IMR-90 (cell line): ENCODE data around the gene C3AR1. TPM values are rescaled to one million over a fixed set of nuclear protein-coding genes. Genes with fewer than 3 reads are reported as not detected.

Experiments used
- ATAC-seq: fragments of 200-7000 bp; cut with Tn5 transposase; 2 replicates; pipeline ENCODE4 v1.9.1; 2020; ENCODE audit warnings: low read depth, mild to moderate bottlenecking, moderate library complexity
- BruUV-seq: library from RNA; stranded (reverse); fragments of 400-500 nt; replicated peaks from 2 replicates; lab custom pipeline; 2021; lab: Mats Ljungman, UMichigan
- CTCF ChIA-PET: fragments of 300-600 bp; formaldehyde crosslinking; extraction: SDS; loops from one replicate; lab custom pipeline; 2021; ENCODE audit warnings: antibody characterized with exemption; lab: Yijun Ruan, JAX
- POLR2A ChIA-PET: fragments of 300-600 bp; sonication (Branson Sonifier 250); formaldehyde crosslinking; loops from one replicate; lab custom pipeline; 2022; ENCODE audit warnings: antibody characterized with exemption; ENCODE audit not compliant: unreplicated experiment; lab: Charles Lee
- DNase-seq: peaks from one replicate; pipeline ENCODE4 v3.0.0; 2013
- H2AFZ ChIP-seq: replicated peaks from 2 replicates; pipeline ENCODE3; 2013; ENCODE audit warnings: low read length, mild to moderate bottlenecking; ENCODE audit not compliant: poor library complexity
- H2AK5ac ChIP-seq: 2 replicates; pipeline ENCODE4 v1.6.1; 2013; ENCODE audit warnings: low read depth, low read length, inconsistent platforms
- H2AK9ac ChIP-seq: replicated peaks from 2 replicates; pipeline ENCODE3; 2013; ENCODE audit warnings: mild to moderate bottlenecking, low read depth, low read length, moderate library complexity; ENCODE audit not compliant: poor library complexity
- H2BK120ac ChIP-seq: 2 replicates; pipeline ENCODE4 v1.6.1; 2013; ENCODE audit warnings: low read depth, low read length, inconsistent platforms
- H2BK15ac ChIP-seq: 3 replicates; pipeline ENCODE4 v1.6.1; 2013; ENCODE audit warnings: low read depth, low read length, inconsistent platforms
- H2BK20ac ChIP-seq: 2 replicates; pipeline ENCODE4 v1.6.1; 2013; ENCODE audit warnings: low read depth, mild to moderate bottlenecking, inconsistent platforms, low read length, moderate library complexity
- H2BK5ac ChIP-seq: 2 replicates; pipeline ENCODE4 v1.6.1; 2013; ENCODE audit warnings: mild to moderate bottlenecking, low read depth, low read length, inconsistent platforms; ENCODE audit not compliant: poor library complexity, severe bottlenecking
- H3K14ac ChIP-seq: replicated peaks from 2 replicates; pipeline ENCODE4 v1.6.1; 2013; ENCODE audit warnings: low read depth, low read length, inconsistent platforms
- H3K18ac ChIP-seq: 2 replicates; pipeline ENCODE4 v1.6.1; 2013; ENCODE audit warnings: low read depth, low read length, control low read depth
- H3K23ac ChIP-seq: 2 replicates; pipeline ENCODE4 v1.6.1; 2013; ENCODE audit warnings: low read depth, low read length, inconsistent platforms
- H3K27ac ChIP-seq: 2 replicates; pipeline ENCODE4 v1.5.1; 2013; ENCODE audit warnings: mild to moderate bottlenecking, control low read depth, low read length; ENCODE audit not compliant: insufficient read depth
- H3K27me3 ChIP-seq: 2 replicates; pipeline ENCODE4 v1.6.1; 2013; ENCODE audit warnings: low read length; ENCODE audit not compliant: control insufficient read depth, insufficient read depth
- H3K36me3 ChIP-seq: 2 replicates; pipeline ENCODE4 v1.6.1; 2013; ENCODE audit warnings: low read length, mixed read lengths; ENCODE audit not compliant: control insufficient read depth, insufficient read depth
- H3K4ac ChIP-seq: 2 replicates; pipeline ENCODE4 v1.6.1; 2013; ENCODE audit warnings: low read depth, low read length, inconsistent platforms
- H3K4me1 ChIP-seq: 2 replicates; pipeline ENCODE4 v1.6.1; 2013; ENCODE audit warnings: low read length, mixed read lengths; ENCODE audit not compliant: control insufficient read depth, insufficient read depth
- H3K4me2 ChIP-seq: 2 replicates; pipeline ENCODE4 v1.6.1; 2013; ENCODE audit warnings: low read depth, mild to moderate bottlenecking, control low read depth, low read length, moderate library complexity
- H3K4me3 ChIP-seq: 2 replicates; pipeline ENCODE4 v1.5.1; 2013; ENCODE audit warnings: low read depth, mild to moderate bottlenecking, control low read depth, low read length, moderate library complexity; ENCODE audit not compliant: insufficient read depth
- H3K56ac ChIP-seq: 2 replicates; pipeline ENCODE4 v1.6.1; 2013; ENCODE audit warnings: low read length, inconsistent platforms; ENCODE audit not compliant: insufficient read depth; ENCODE audit errors: extremely low read depth
- H3K79me1 ChIP-seq, 2 experiments: 2 replicates each; pipeline ENCODE4 v1.6.1; 2013; ENCODE audit warnings: low read length in 2 of 2, inconsistent platforms in 1 of 2, low read depth in 1 of 2
- H3K9ac ChIP-seq: 2 replicates; pipeline ENCODE4 v1.6.1; 2013; ENCODE audit warnings: low read depth, low read length, control low read depth
- H3K9me1 ChIP-seq: 2 replicates; pipeline ENCODE4 v1.6.1; 2013; ENCODE audit warnings: low read length, inconsistent platforms; ENCODE audit not compliant: insufficient read depth
- H3K9me3 ChIP-seq: 2 replicates; pipeline ENCODE4 v1.6.1; 2013; ENCODE audit warnings: low read length; ENCODE audit not compliant: control insufficient read depth, insufficient read depth
- H4K20me1 ChIP-seq: 2 replicates; pipeline ENCODE4 v1.6.1; 2013; ENCODE audit warnings: low read length, inconsistent platforms; ENCODE audit not compliant: insufficient read depth
- H4K5ac ChIP-seq: 2 replicates; pipeline ENCODE4 v1.6.1; 2013; ENCODE audit warnings: mild to moderate bottlenecking, low read depth, low read length, control low read depth
- H4K8ac ChIP-seq, 2 experiments: 2 replicates each; pipeline ENCODE4 v1.6.1; 2013; ENCODE audit warnings: low read depth in 2 of 2, low read length in 2 of 2, control low read depth in 1 of 2, inconsistent platforms in 1 of 2
- H4K91ac ChIP-seq: 2 replicates; pipeline ENCODE4 v1.6.1; 2013; ENCODE audit warnings: low read depth, low read length, inconsistent platforms; ENCODE audit not compliant: insufficient read depth
- BHLHE40 ChIP-seq: fragments of 150-350 bp; IDR thresholded peaks from 2 replicates; pipeline ENCODE4 v1.6.1; 2016; ENCODE audit warnings: mild to moderate bottlenecking, low read depth, low read length
- FOS ChIP-seq: fragments of 150-350 bp; IDR thresholded peaks from 2 replicates; pipeline ENCODE4 v1.6.1; 2016; ENCODE audit warnings: low read depth, low read length
- MAFK ChIP-seq: IDR thresholded peaks from 2 replicates; pipeline ENCODE4 v1.6.1; 2012; ENCODE audit warnings: low read depth, low read length, improper control_type of control experiment
- MAZ ChIP-seq: IDR thresholded peaks from 2 replicates; pipeline ENCODE4 v1.6.1; 2012; ENCODE audit warnings: low read depth, mild to moderate bottlenecking, low read length, improper control_type of control experiment, moderate library complexity, borderline replicate concordance
- NFE2L2 ChIP-seq: fragments of 150-350 bp; IDR thresholded peaks from 2 replicates; pipeline ENCODE4 v1.6.1; 2016; ENCODE audit warnings: low read depth, mild to moderate bottlenecking, low read length
- POLR2A ChIP-seq: IDR thresholded peaks from 2 replicates; pipeline ENCODE4 v1.6.1; 2012; ENCODE audit warnings: mild to moderate bottlenecking, low read depth, low read length
- RCOR1 ChIP-seq: IDR thresholded peaks from 2 replicates; pipeline ENCODE4 v1.6.1; 2012; ENCODE audit warnings: mild to moderate bottlenecking, low read length, improper control_type of control experiment; ENCODE audit not compliant: insufficient replicate concordance
- SMC3 ChIP-seq: fragments of 150-350 bp; IDR thresholded peaks from 2 replicates; pipeline ENCODE4 v1.6.1; 2016; ENCODE audit warnings: low read depth, mild to moderate bottlenecking, antibody characterized with exemption, low read length, moderate library complexity
- WGBS, 2 experiments: methylation state at CpG; one replicate each; pipeline versions ENCODE4 v1.1.5 to v1.1.7; 2013; ENCODE audit warnings: missing lambda C conversion rate in 2 of 2; ENCODE audit not compliant: insufficient read length in 1 of 2; ENCODE audit errors: extremely low coverage in 2 of 2; 5-methylcytosine and 5-hydroxymethylcytosine counted together
- dilution Hi-C: fragments of 300-500 bp; cut with HindIII; formaldehyde crosslinking; loops from one replicate; pipeline ENCODE4 v1.14.3; 2018; ENCODE audit warnings: low sequenced_read_pairs; ENCODE audit not compliant: unreplicated experiment
- in situ Hi-C: fragments of 300-500 bp; cut with MboI; formaldehyde crosslinking; loops from 3 replicates; pipeline ENCODE4 v1.14.3; 2019; ENCODE audit warnings: low sequenced_read_pairs, inconsistent platforms, mixed read lengths
- intact Hi-C: fragments of 100-400 bp; cut with micrococcal nuclease; formaldehyde crosslinking; loops from 2 replicates; pipeline ENCODE4 v1.10.0; 2022
- polyA plus RNA-seq, 3 experiments: library from polyadenylated mRNA; depleted of rRNA; stranded (reverse); fragments of >200 nt; gene quantifications; 2 replicates each; pipeline ENCODE4 v1.2.3, GENCODE V29; 2012; ENCODE audit warnings: low replicate concordance in 1 of 3
- total RNA-seq: library from RNA; depleted of rRNA; stranded (reverse); fragments of >200 nt; gene quantifications from 2 replicates; pipeline ENCODE4 v1.2.3, GENCODE V29; 2012
- TF ChIP-seq, protein P1 (sequence below): fragments of 150-350 bp; IDR thresholded peaks from 2 replicates; pipeline ENCODE4 v1.6.1; 2016; ENCODE audit warnings: low read depth, mild to moderate bottlenecking, low read length, moderate library complexity, borderline replicate concordance

The C3AR1 gene
- total and polyA plus RNA-seq, 2 of the 4 experiments (the other 2 are of a cell fraction) = 0.31 to 0.36 TPM

DNA sequence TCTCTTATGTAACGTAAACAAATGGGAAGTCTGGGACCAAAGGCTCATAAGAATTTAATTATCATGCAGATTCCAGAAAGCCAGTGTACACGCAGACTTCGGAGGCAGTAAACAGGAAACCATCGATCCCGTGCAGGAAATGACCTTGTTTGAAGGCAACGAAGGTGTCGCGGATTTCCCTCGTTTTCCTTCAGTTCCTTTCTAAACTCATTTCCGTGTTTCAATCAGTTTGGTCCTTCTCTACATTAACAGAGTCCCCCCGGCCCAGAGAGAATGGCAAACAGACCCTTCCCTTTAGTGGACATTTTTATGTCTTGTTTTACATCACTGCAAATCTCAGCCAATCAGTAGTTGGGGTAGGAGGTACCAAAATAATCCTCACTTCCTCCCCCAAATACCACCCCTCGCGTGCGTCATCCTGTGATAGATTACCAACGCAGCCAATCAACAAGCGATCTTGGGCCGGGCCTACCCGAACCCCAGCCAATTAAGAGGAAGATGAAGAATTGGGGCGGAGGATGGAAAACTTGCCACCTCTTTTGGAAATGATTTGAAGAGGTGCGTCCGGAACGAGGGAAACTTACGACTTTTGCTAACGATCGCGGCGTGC is 39.8 kb downstream of the C3AR1 start:
- peak; percentile 97 for ATAC-seq
- H2AK5ac ChIP-seq = peak overlapping the region; percentile 91
- H3K56ac ChIP-seq = peak overlapping the region; percentile 92
- H4K8ac ChIP-seq = peak overlapping the region; percentile 75 to 95
- CTCF ChIA-PET = no interaction called here
- TF ChIP-seq MAZ (peak; percentile 26; the same call in 1 of the 2 replicates), NFE2L2 (no peak), POLR2A (peak; percentile 94), FOS (peak; percentile 68; the same call in 1 of the 2 replicates), MAFK (no peak), BHLHE40 (peak; percentile 91), RCOR1 (no peak), SMC3 (no peak)
- TF ChIP-seq, protein P1, sequence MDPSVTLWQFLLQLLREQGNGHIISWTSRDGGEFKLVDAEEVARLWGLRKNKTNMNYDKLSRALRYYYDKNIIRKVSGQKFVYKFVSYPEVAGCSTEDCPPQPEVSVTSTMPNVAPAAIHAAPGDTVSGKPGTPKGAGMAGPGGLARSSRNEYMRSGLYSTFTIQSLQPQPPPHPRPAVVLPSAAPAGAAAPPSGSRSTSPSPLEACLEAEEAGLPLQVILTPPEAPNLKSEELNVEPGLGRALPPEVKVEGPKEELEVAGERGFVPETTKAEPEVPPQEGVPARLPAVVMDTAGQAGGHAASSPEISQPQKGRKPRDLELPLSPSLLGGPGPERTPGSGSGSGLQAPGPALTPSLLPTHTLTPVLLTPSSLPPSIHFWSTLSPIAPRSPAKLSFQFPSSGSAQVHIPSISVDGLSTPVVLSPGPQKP = no peak
- POLR2A ChIA-PET = no interaction called here
- WGBS, 2 experiments = 0% methylated on average over 17 of the region's 27 CpGs; no CpG with 5 or more reads in 1 of the 2 experiments
- dilution Hi-C loops = no loop called here
- peak overlapping the region; percentile 77; the same call in 1 of the 2 replicates for H2BK20ac ChIP-seq
- H4K91ac ChIP-seq = peak overlapping the region; percentile 91
- DNase-seq = peak; percentile 99
- H3K4ac ChIP-seq = peak overlapping the region; percentile 97
- intact Hi-C loops = loop anchor here (1.0 to 2.0 kb wide), 2 partner anchors 31 to 56 kb away; no protein-coding TSS in a partner anchor
- peak overlapping the region; percentile 99 for H2AK9ac ChIP-seq
- H3K36me3 ChIP-seq = no peaks in the 10 kb centered on the region
- H4K5ac ChIP-seq = peak overlapping the region; percentile 97
- peak overlapping the region; percentile 99 for H3K14ac ChIP-seq
- H3K9ac ChIP-seq = peak overlapping the region; percentile 81
- no peaks in the 10 kb centered on the region for H3K9me1 ChIP-seq
- peak overlapping the region; percentile 76 for H3K4me3 ChIP-seq
- no peaks in the 10 kb centered on the region for H3K27me3 ChIP-seq
- in situ Hi-C loops = loop anchor here (25.0 kb wide), 1 partner anchor 389 kb away; no protein-coding TSS in a partner anchor
- no peaks in the 10 kb centered on the region for H3K4me1 ChIP-seq
- H3K9me3 ChIP-seq = no peaks in the 10 kb centered on the region
- H2BK5ac ChIP-seq = peak overlapping the region; percentile 98
- H2BK120ac ChIP-seq = peak overlapping the region; percentile 95
- H3K4me2 ChIP-seq = peak overlapping the region; percentile 86
- H4K20me1 ChIP-seq = no peaks in the 10 kb centered on the region
- H3K23ac ChIP-seq = peak overlapping the region; percentile 99
- H3K79me1 ChIP-seq = peaks cover 0 to 7% of the 10 kb centered on the region in 2 experiments; a peak in 1 of 4 replicates
- peak overlapping the region; percentile 94 for H3K18ac ChIP-seq
- H3K27ac ChIP-seq = peak overlapping the region; percentile 94
- H2BK15ac ChIP-seq = peak overlapping the region; percentile 82; the same call in 2 of the 3 replicates
- peak overlapping the region; percentile 96 for H2AFZ ChIP-seq
- BruUV-seq = no TSS peak
